ENCODE results near the gene DYRK1B.

Gene DYRK1B

DNA sequence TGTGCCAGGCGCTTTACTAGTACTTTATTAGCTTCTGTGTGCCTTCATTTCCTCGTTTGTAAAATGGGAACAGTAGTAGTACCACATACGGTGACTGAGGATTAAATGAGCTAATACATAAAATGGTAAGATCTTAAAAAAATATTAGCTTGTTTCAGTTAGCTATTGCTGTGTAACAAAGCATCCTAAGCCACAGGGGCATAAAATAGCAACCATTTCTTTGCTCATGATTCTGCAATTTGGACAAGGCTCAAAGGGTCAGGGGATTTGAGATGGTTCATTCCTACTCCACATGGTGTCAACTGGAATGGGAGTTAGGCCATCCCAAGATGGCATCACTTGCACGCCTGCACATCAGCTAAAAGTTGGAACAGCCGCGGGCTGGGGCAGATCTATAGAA, 13.3 kb downstream of the DYRK1B start:
- H3K27me3 ChIP-seq (ENCODE audit: control insufficient read depth in 3 of 3, insufficient read depth in 3 of 3, low read depth in 1 of 3, low read length in 3 of 3) = no peaks in the 10 kb centered on the region
- no peak overlapping the region for H2BK5ac ChIP-seq (ENCODE audit: low read length)
- no CpG with 5 or more reads among the region's 6 CpGs for WGBS, 2 donors (ENCODE audit: extremely low coverage in 2 of 2, insufficient read length in 2 of 2, insufficient replicate concordance in 1 of 2)
- H3K4me2 ChIP-seq (ENCODE audit: insufficient read depth, low read length, poor library complexity, severe bottlenecking) = no peak overlapping the region
- H3K14ac ChIP-seq (ENCODE audit: low read length) = no peak overlapping the region
- no peak overlapping the region for H4K91ac ChIP-seq (ENCODE audit: low read depth, low read length, poor library complexity)
- H3K23ac ChIP-seq (ENCODE audit: low read depth, low read length, poor library complexity) = no peak overlapping the region
- no peak overlapping the region for H2BK120ac ChIP-seq (ENCODE audit: low read depth, low read length)
- H3K36me3 ChIP-seq (replicated peaks in 1 of 2; ENCODE audit: control insufficient read depth in 2 of 2, insufficient read depth in 2 of 2, low read length in 2 of 2) = peaks cover 5 to 14% of the 10 kb centered on the region in 2 donors
- H3K9ac ChIP-seq (ENCODE audit: low read depth, low read length, poor library complexity) = no peak overlapping the region
- no peak overlapping the region for H2AFZ ChIP-seq (ENCODE audit: low read length)
- H2AK5ac ChIP-seq (ENCODE audit: low read depth, low read length) = no peak overlapping the region
- no peak overlapping the region for H2BK12ac ChIP-seq (ENCODE audit: low read length)
- H3K18ac ChIP-seq (ENCODE audit: low read length) = no peak overlapping the region
- H2BK15ac ChIP-seq (ENCODE audit: low read length) = no peak overlapping the region
- peaks cover 4% of the 10 kb centered on the region for H3K79me1 ChIP-seq (ENCODE audit: low read depth, low read length)
- no peak overlapping the region for H3K27ac ChIP-seq (replicated peaks; ENCODE audit: low read length)
- H3K4me1 ChIP-seq (ENCODE audit: control insufficient read depth in 2 of 2, insufficient read depth in 1 of 2, low read depth in 1 of 2, low read length in 2 of 2) = peaks cover 12 to 14% of the 10 kb centered on the region in 2 donors
- H3K4ac ChIP-seq (ENCODE audit: low read length) = no peak overlapping the region
- H4K8ac ChIP-seq (ENCODE audit: low read depth, low read length) = no peak overlapping the region
- no peak for DNase-seq (ENCODE audit: low spot score)
- H3K9me3 ChIP-seq (replicated peaks in 1 of 2; ENCODE audit: control insufficient read depth in 2 of 2, insufficient read depth in 1 of 2, low read depth in 1 of 2, low read length in 2 of 2) = peaks cover 0 to 2% of the 10 kb centered on the region in 2 donors
- H3K4me3 ChIP-seq (ENCODE audit: low read length in 2 of 2) = no peak overlapping the region

DNA sequence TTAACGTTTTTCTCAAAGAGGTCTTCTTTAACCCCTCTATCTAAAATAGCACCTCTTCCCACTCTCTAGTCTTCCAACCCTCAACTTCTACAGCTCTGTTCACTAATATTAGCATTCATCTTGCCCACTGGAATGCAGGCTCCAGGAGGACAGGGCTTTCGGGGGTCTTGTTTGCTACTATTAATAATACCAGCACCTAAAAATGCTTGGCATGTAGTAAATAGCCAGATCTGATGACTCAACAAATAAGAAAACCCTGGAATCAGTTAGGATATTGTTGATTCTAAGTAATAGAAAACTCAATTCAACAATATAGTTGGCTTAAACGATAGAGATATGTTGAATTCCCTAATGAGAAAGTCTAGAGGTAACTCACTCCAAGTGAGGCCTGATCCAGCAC, 14.2 kb downstream of the DYRK1B start:
- Histone ChIP-seq H3K9ac (ENCODE audit: low read depth, low read length, poor library complexity) (no peak overlapping the region), H3K9me3 (replicated peaks in 1 of 2; ENCODE audit: control insufficient read depth in 2 of 2, insufficient read depth in 1 of 2, low read depth in 1 of 2, low read length in 2 of 2) (peaks cover 0 to 2% of the 10 kb centered on the region in 2 donors), H2AFZ (ENCODE audit: low read length) (no peak overlapping the region), H3K27me3 (ENCODE audit: control insufficient read depth in 3 of 3, insufficient read depth in 3 of 3, low read depth in 1 of 3, low read length in 3 of 3) (no peaks in the 10 kb centered on the region), H3K4ac (ENCODE audit: low read length) (no peak overlapping the region), H4K91ac (ENCODE audit: low read depth, low read length, poor library complexity) (no peak overlapping the region), H3K4me2 (ENCODE audit: insufficient read depth, low read length, poor library complexity, severe bottlenecking) (no peak overlapping the region), H2BK12ac (ENCODE audit: low read length) (no peak overlapping the region), H3K27ac (replicated peaks; ENCODE audit: low read length) (no peak overlapping the region), H2AK5ac (ENCODE audit: low read depth, low read length) (no peak overlapping the region), H3K79me1 (ENCODE audit: low read depth, low read length) (peaks cover 4% of the 10 kb centered on the region), H3K36me3 (replicated peaks in 1 of 2; ENCODE audit: control insufficient read depth in 2 of 2, insufficient read depth in 2 of 2, low read length in 2 of 2) (peaks cover 4 to 5% of the 10 kb centered on the region in 2 donors), H3K18ac (ENCODE audit: low read length) (no peak overlapping the region), H3K4me3 (ENCODE audit: low read length in 2 of 2) (no peak overlapping the region), H3K14ac (ENCODE audit: low read length) (no peak overlapping the region), H4K8ac (ENCODE audit: low read depth, low read length) (no peak overlapping the region), H2BK120ac (ENCODE audit: low read depth, low read length) (no peak overlapping the region), H2BK15ac (ENCODE audit: low read length) (no peak overlapping the region), H2BK5ac (ENCODE audit: low read length) (no peak overlapping the region), H3K23ac (ENCODE audit: low read depth, low read length, poor library complexity) (no peak overlapping the region), H3K4me1 (ENCODE audit: control insufficient read depth in 2 of 2, insufficient read depth in 1 of 2, low read depth in 1 of 2, low read length in 2 of 2) (peaks cover 9 to 10% of the 10 kb centered on the region in 2 donors)
- DNase-seq (ENCODE audit: low spot score) = no peak
- no CpG with 5 or more reads among the region's 3 CpGs for WGBS, 2 donors (ENCODE audit: extremely low coverage in 2 of 2, insufficient read length in 2 of 2, insufficient replicate concordance in 1 of 2)

DNA sequence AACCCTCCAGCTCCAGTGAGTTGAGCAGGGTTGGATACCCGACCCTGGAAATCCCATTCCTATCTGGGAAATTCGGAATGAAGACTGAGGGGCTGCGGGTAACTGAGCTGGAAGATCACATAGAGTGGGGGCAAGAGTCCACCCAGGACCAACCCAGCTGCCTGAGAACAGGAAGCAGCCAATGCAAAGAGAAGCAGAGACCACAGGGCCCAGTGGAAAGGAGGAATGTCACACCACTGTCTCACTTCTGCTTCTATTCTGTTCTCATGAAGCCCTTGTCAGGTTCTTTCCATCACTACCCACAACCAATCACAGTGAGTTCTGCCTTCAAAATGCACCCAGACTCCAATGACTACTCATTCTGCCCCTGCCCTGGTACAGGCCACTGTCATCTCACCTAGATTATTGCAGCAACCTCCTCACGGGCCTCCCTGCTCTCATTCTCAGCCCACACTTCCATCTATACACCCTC, 15.3 kb downstream of the DYRK1B start:
- Histone ChIP-seq H3K4ac (ENCODE audit: low read length) (no peak overlapping the region), H2BK120ac (ENCODE audit: low read depth, low read length) (no peak overlapping the region), H3K36me3 (replicated peaks in 1 of 2; ENCODE audit: control insufficient read depth in 2 of 2, insufficient read depth in 2 of 2, low read length in 2 of 2) (peaks cover 4 to 5% of the 10 kb centered on the region in 2 donors), H3K9ac (ENCODE audit: low read depth, low read length, poor library complexity) (no peak overlapping the region), H3K79me1 (ENCODE audit: low read depth, low read length) (peaks cover 3% of the 10 kb centered on the region), H3K9me3 (replicated peaks in 1 of 2; ENCODE audit: control insufficient read depth in 2 of 2, insufficient read depth in 1 of 2, low read depth in 1 of 2, low read length in 2 of 2) (peaks cover 0 to 2% of the 10 kb centered on the region in 2 donors), H2AFZ (ENCODE audit: low read length) (no peak overlapping the region), H3K4me1 (ENCODE audit: control insufficient read depth in 2 of 2, insufficient read depth in 1 of 2, low read depth in 1 of 2, low read length in 2 of 2) (peaks cover 3 to 6% of the 10 kb centered on the region in 2 donors), H3K23ac (ENCODE audit: low read depth, low read length, poor library complexity) (no peak overlapping the region), H2BK5ac (ENCODE audit: low read length) (no peak overlapping the region), H3K4me3 (ENCODE audit: low read length in 2 of 2) (no peak overlapping the region), H4K8ac (ENCODE audit: low read depth, low read length) (no peak overlapping the region), H2AK5ac (ENCODE audit: low read depth, low read length) (no peak overlapping the region), H3K14ac (ENCODE audit: low read length) (no peak overlapping the region), H3K18ac (ENCODE audit: low read length) (no peak overlapping the region), H3K4me2 (ENCODE audit: insufficient read depth, low read length, poor library complexity, severe bottlenecking) (no peak overlapping the region), H3K27ac (replicated peaks; ENCODE audit: low read length) (no peak overlapping the region), H3K27me3 (ENCODE audit: control insufficient read depth in 3 of 3, insufficient read depth in 3 of 3, low read depth in 1 of 3, low read length in 3 of 3) (no peaks in the 10 kb centered on the region), H4K91ac (ENCODE audit: low read depth, low read length, poor library complexity) (no peak overlapping the region), H2BK15ac (ENCODE audit: low read length) (no peak overlapping the region), H2BK12ac (ENCODE audit: low read length) (no peak overlapping the region)
- no peak for DNase-seq (ENCODE audit: low spot score)
- WGBS, 2 donors (ENCODE audit: extremely low coverage in 2 of 2, insufficient read length in 2 of 2, insufficient replicate concordance in 1 of 2) = no CpG with 5 or more reads among the region's 4 CpGs

GRCh38 chr19:39817888-39818561, 15.9 kb downstream of the DYRK1B start:
- no peak overlapping the region for H3K4ac ChIP-seq (ENCODE audit: low read length)
- H3K9ac ChIP-seq (ENCODE audit: low read depth, low read length, poor library complexity) = peak overlapping the region; percentile 63
- no CpG with 5 or more reads among the region's 12 CpGs for WGBS, 2 donors (ENCODE audit: extremely low coverage in 2 of 2, insufficient read length in 2 of 2, insufficient replicate concordance in 1 of 2)
- no peak overlapping the region for H4K91ac ChIP-seq (ENCODE audit: low read depth, low read length, poor library complexity)
- no peak overlapping the region for H2AFZ ChIP-seq (ENCODE audit: low read length)
- H3K14ac ChIP-seq (ENCODE audit: low read length) = no peak overlapping the region
- peaks cover 0 to 4% of the 10 kb centered on the region in 2 donors for H3K4me1 ChIP-seq (ENCODE audit: control insufficient read depth in 2 of 2, insufficient read depth in 1 of 2, low read depth in 1 of 2, low read length in 2 of 2)
- H2BK5ac ChIP-seq (ENCODE audit: low read length) = no peak overlapping the region
- no peak overlapping the region for H3K4me3 ChIP-seq (ENCODE audit: low read length in 2 of 2)
- no peak overlapping the region for H3K18ac ChIP-seq (ENCODE audit: low read length)
- no peak overlapping the region for H2BK12ac ChIP-seq (ENCODE audit: low read length)
- no peak overlapping the region for H2AK5ac ChIP-seq (ENCODE audit: low read depth, low read length)
- no peak overlapping the region for H3K4me2 ChIP-seq (ENCODE audit: insufficient read depth, low read length, poor library complexity, severe bottlenecking)
- no peak overlapping the region for H3K23ac ChIP-seq (ENCODE audit: low read depth, low read length, poor library complexity)
- no peak for DNase-seq (ENCODE audit: low spot score)
- no peak overlapping the region for H3K27ac ChIP-seq (replicated peaks; ENCODE audit: low read length)
- peaks cover 0 to 2% of the 10 kb centered on the region in 2 donors for H3K9me3 ChIP-seq (replicated peaks in 1 of 2; ENCODE audit: control insufficient read depth in 2 of 2, insufficient read depth in 1 of 2, low read depth in 1 of 2, low read length in 2 of 2)
- no peaks in the 10 kb centered on the region for H3K27me3 ChIP-seq (ENCODE audit: control insufficient read depth in 3 of 3, insufficient read depth in 3 of 3, low read depth in 1 of 3, low read length in 3 of 3)
- H4K8ac ChIP-seq (ENCODE audit: low read depth, low read length) = no peak overlapping the region
- H2BK120ac ChIP-seq (ENCODE audit: low read depth, low read length) = no peak overlapping the region
- H3K79me1 ChIP-seq (ENCODE audit: low read depth, low read length) = no peaks in the 10 kb centered on the region
- H3K36me3 ChIP-seq (replicated peaks in 1 of 2; ENCODE audit: control insufficient read depth in 2 of 2, insufficient read depth in 2 of 2, low read length in 2 of 2) = peaks cover 4 to 5% of the 10 kb centered on the region in 2 donors
- H2BK15ac ChIP-seq (ENCODE audit: low read length) = no peak overlapping the region
